Body of pancreas (tissue), 4 donors: ENCODE measurements around the gene IFT43.

ENCODE experiments used
- CTCF ChIP-seq, 7 experiments: fragments of 450-650 bp in 4 of 7; fragments of 200-600 bp in 3 of 7; sonication (generic) in 3 of 7; IDR thresholded peaks; one replicate each; pipeline ENCODE4 v1.5.1; 2016 to 2019; ENCODE audit warnings: antibody characterized with exemption in 7 of 7
- POLR2A ChIP-seq, 3 donors: fragments of 450-650 bp; IDR thresholded peaks; one replicate each; pipeline ENCODE4 v1.6.1; 2016; ENCODE audit warnings: antibody characterized with exemption in 3 of 3, mild to moderate bottlenecking in 2 of 3

- TF ChIP-seq CTCF (IDR thresholded peaks at IDR 0.05): no peak
- TF ChIP-seq POLR2A (IDR thresholded peaks at IDR 0.05): no peak
These were observed 103.4 kb downstream of the IFT43 start for GRCh38 chr14:76088771-76089571.
